Fibroblast of pulmonary artery (primary cell): ENCODE results near the gene DPP4.

ENCODE experiments used
- DNase-seq: peaks from one replicate; pipeline ENCODE4 v3.0.0-alpha.2; 2010; ENCODE audit warnings: low read depth
- H3K4me3 ChIP-seq: replicated peaks from 2 replicates; pipeline ENCODE4 v1.5.1; 2011; ENCODE audit warnings: low read depth, mild to moderate bottlenecking, control low read depth, low read length, moderate library complexity
- CTCF ChIP-seq: IDR thresholded peaks from 2 replicates; pipeline ENCODE4 v1.5.1; 2011; ENCODE audit warnings: mild to moderate bottlenecking, control low read depth, low read length, inconsistent platforms; ENCODE audit errors: missing control alignments

The DPP4 gene

GRCh38 chr2:161971551-161971950 lies 102.5 kb downstream of the DPP4 start:
- TF ChIP-seq CTCF = no peak
- no peak for DNase-seq
- no peak overlapping the region for H3K4me3 ChIP-seq

GRCh38 chr2:161969159-161969558 lies 104.9 kb downstream of the DPP4 start:
- TF ChIP-seq CTCF = no peak
- DNase-seq = no peak
- H3K4me3 ChIP-seq = no peak overlapping the region

GRCh38 chr2:161965994-161966393 lies 108.0 kb downstream of the DPP4 start:
- no peak overlapping the region for H3K4me3 ChIP-seq
- no peak for TF ChIP-seq CTCF
- no peak for DNase-seq

GRCh38 chr2:161964160-161964559 lies 109.9 kb downstream of the DPP4 start:
- no peak overlapping the region for H3K4me3 ChIP-seq
- no peak for DNase-seq
- TF ChIP-seq CTCF = no peak

GRCh38 chr2:161962160-161962559 lies 111.9 kb downstream of the DPP4 start:
- TF ChIP-seq CTCF = no peak
- no peak overlapping the region for H3K4me3 ChIP-seq
- DNase-seq = no peak

GRCh38 chr2:161961061-161961460 lies 113.0 kb downstream of the DPP4 start:
- no peak for TF ChIP-seq CTCF

GRCh38 chr2:161956738-161957137 lies 117.3 kb downstream of the DPP4 start:
- DNase-seq = no peak
- no peak for TF ChIP-seq CTCF
- no peak overlapping the region for H3K4me3 ChIP-seq

More at GRCh38 chr2:161961061-161961460, 113.0 kb downstream of the DPP4 start:
- no peak overlapping the region for H3K4me3 ChIP-seq
- DNase-seq = no peak
